ENCODE data around the gene CD4. TPM values are rescaled to one million over a fixed set of nuclear protein-coding genes. Genes with fewer than 3 reads are reported as not detected.

CD4 gene
- total RNA-seq, 1 experiment from 2014 or later, result not detected

GRCh38 chr12:6852651-6853354, 63.5 kb downstream of the CD4 start:
- no peaks in the 10 kb centered on the region for H3K9me3 Mint-ChIP-seq (ENCODE audit: unreplicated experiment)
- H3K36me3 Mint-ChIP-seq (ENCODE audit: insufficient read depth, unreplicated experiment), result peaks cover 52% of the 10 kb centered on the region
- BruUV-seq (replicated peaks), result no TSS peak
- H3K27me3 Mint-ChIP-seq (ENCODE audit: insufficient read depth, unreplicated experiment), result no peaks in the 10 kb centered on the region
- peak overlapping the region; percentile 88 for H3K4me3 Mint-ChIP-seq (ENCODE audit: unreplicated experiment)
- ChIA-PET CTCF (interaction anchor here (0.6 to 7.3 kb wide), 10 partner anchors 13 to 282 kb away, joined by 3 to 40 read pairs (median 4); partner anchors contain the start of gene SPSB2), POLR2A (interaction anchor here (0.6 to 7.9 kb wide), 27 partner anchors 9 to 654 kb away, joined by 3 to 130 read pairs (median 6); partner anchors contain the start of genes C12orf57, COPS7A, GNB3 and MLF2)
- peak; percentile 38 for DNase-seq (ENCODE audit: unreplicated experiment)
- peak overlapping the region; percentile 90 for H3K27ac Mint-ChIP-seq (ENCODE audit: low read depth, unreplicated experiment)
- H3K4me1 Mint-ChIP-seq (ENCODE audit: insufficient read depth, unreplicated experiment), result peaks cover 31% of the 10 kb centered on the region
- TF ChIP-seq, protein P1, sequence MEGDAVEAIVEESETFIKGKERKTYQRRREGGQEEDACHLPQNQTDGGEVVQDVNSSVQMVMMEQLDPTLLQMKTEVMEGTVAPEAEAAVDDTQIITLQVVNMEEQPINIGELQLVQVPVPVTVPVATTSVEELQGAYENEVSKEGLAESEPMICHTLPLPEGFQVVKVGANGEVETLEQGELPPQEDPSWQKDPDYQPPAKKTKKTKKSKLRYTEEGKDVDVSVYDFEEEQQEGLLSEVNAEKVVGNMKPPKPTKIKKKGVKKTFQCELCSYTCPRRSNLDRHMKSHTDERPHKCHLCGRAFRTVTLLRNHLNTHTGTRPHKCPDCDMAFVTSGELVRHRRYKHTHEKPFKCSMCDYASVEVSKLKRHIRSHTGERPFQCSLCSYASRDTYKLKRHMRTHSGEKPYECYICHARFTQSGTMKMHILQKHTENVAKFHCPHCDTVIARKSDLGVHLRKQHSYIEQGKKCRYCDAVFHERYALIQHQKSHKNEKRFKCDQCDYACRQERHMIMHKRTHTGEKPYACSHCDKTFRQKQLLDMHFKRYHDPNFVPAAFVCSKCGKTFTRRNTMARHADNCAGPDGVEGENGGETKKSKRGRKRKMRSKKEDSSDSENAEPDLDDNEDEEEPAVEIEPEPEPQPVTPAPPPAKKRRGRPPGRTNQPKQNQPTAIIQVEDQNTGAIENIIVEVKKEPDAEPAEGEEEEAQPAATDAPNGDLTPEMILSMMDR (IDR thresholded peaks at IDR 0.05; ENCODE audit: unreplicated experiment), result no peak
- intact Hi-C loops (cut with micrococcal nuclease), result loop anchor here (1.0 kb wide), 1 partner anchor 38 kb away; no protein-coding TSS in a partner anchor

DNA sequence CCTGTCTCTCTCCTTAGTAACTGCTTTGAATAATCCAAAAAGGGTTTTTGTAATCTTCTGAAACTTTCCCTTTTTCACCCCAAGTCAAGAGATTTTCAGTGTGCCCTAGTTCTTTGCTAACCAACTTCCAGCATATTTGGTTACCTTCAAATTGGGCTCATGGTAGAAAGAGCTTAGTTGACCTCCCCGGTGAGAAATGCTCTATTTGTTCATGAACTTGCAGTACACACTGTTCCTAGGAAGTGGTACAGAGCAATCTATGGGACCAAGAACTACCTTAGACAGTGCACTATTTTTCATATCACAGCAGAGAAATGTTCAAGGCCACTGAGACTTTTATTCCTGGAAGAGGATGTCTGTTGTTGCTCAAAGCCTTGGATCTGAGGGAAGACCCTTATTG, 64.3 kb downstream of the CD4 start:
- ChIA-PET POLR2A (interaction anchor here (0.5 to 7.9 kb wide), 17 partner anchors 8 to 248 kb away, joined by 3 to 130 read pairs (median 10); partner anchors contain the start of genes COPS7A, MLF2, PTMS and SPSB2), CTCF (interaction anchor here (0.7 to 7.3 kb wide), 8 partner anchors 12 to 283 kb away, joined by 3 to 40 read pairs (median 8); partner anchors contain the start of gene SPSB2)
- no peaks in the 10 kb centered on the region for H3K27me3 Mint-ChIP-seq (ENCODE audit: insufficient read depth, unreplicated experiment)
- TF ChIP-seq, protein P1 (IDR thresholded peaks at IDR 0.05; ENCODE audit: unreplicated experiment), result no peak
- intact Hi-C loops (cut with micrococcal nuclease), result no loop called here
- peak overlapping the region; percentile 90 for H3K27ac Mint-ChIP-seq (ENCODE audit: low read depth, unreplicated experiment)
- DNase-seq (ENCODE audit: unreplicated experiment), result no peak
- H3K4me3 Mint-ChIP-seq (ENCODE audit: unreplicated experiment), result peak overlapping the region; percentile 88
- peaks cover 31% of the 10 kb centered on the region for H3K4me1 Mint-ChIP-seq (ENCODE audit: insufficient read depth, unreplicated experiment)
- no TSS peak for BruUV-seq (replicated peaks)
- no peaks in the 10 kb centered on the region for H3K9me3 Mint-ChIP-seq (ENCODE audit: unreplicated experiment)
- H3K36me3 Mint-ChIP-seq (ENCODE audit: insufficient read depth, unreplicated experiment), result peaks cover 52% of the 10 kb centered on the region

- intact Hi-C loops (cut with micrococcal nuclease), result no loop called here
- peak overlapping the region; percentile 88 for H3K4me3 Mint-ChIP-seq (ENCODE audit: unreplicated experiment)
- POLR2A ChIA-PET, result interaction anchor here (0.5 to 7.9 kb wide), 5 partner anchors 13 to 246 kb away, joined by 3 to 130 read pairs (median 11); partner anchors contain the start of genes MLF2 and TPI1
- H3K27ac Mint-ChIP-seq (ENCODE audit: low read depth, unreplicated experiment), result peak overlapping the region; percentile 90
- H3K27me3 Mint-ChIP-seq (ENCODE audit: insufficient read depth, unreplicated experiment), result no peaks in the 10 kb centered on the region
- peaks cover 52% of the 10 kb centered on the region for H3K36me3 Mint-ChIP-seq (ENCODE audit: insufficient read depth, unreplicated experiment)
- peaks cover 31% of the 10 kb centered on the region for H3K4me1 Mint-ChIP-seq (ENCODE audit: insufficient read depth, unreplicated experiment)
- DNase-seq (ENCODE audit: unreplicated experiment), result no peak
- no TSS peak for BruUV-seq (replicated peaks)
- CTCF ChIA-PET, result interaction anchor here (0.6 to 7.3 kb wide), 6 partner anchors 12 to 119 kb away, joined by 3 to 40 read pairs (median 10); partner anchors contain the start of gene SPSB2
- H3K9me3 Mint-ChIP-seq (ENCODE audit: unreplicated experiment), result no peaks in the 10 kb centered on the region
- TF ChIP-seq, protein P1 (IDR thresholded peaks at IDR 0.05; ENCODE audit: unreplicated experiment), result no peak
These were observed 64.7 kb downstream of the CD4 start for GRCh38 chr12:6854036-6854435.

GRCh38 chr12:6855322-6855721, 66.0 kb downstream of the CD4 start:
- TF ChIP-seq, protein P1 (IDR thresholded peaks at IDR 0.05; ENCODE audit: unreplicated experiment), result no peak
- Mint-ChIP-seq H3K36me3 (ENCODE audit: insufficient read depth, unreplicated experiment) (peaks cover 52% of the 10 kb centered on the region), H3K4me1 (ENCODE audit: insufficient read depth, unreplicated experiment) (peaks cover 19% of the 10 kb centered on the region), H3K27ac (ENCODE audit: low read depth, unreplicated experiment) (no peak overlapping the region), H3K27me3 (ENCODE audit: insufficient read depth, unreplicated experiment) (no peaks in the 10 kb centered on the region), H3K9me3 (ENCODE audit: unreplicated experiment) (no peaks in the 10 kb centered on the region), H3K4me3 (ENCODE audit: unreplicated experiment) (no peak overlapping the region)
- intact Hi-C loops (cut with micrococcal nuclease), result no loop called here
- DNase-seq (ENCODE audit: unreplicated experiment), result no peak
- ChIA-PET POLR2A (interaction anchor here (0.9 to 7.9 kb wide), 2 partner anchors 12 to 17 kb away, joined by 3 to 130 read pairs; partner anchors contain the start of gene TPI1), CTCF (interaction anchor here (0.6 to 7.3 kb wide), 5 partner anchors 14 to 77 kb away, joined by 3 to 40 read pairs (median 3); partner anchors contain the start of gene SPSB2)
- no TSS peak for BruUV-seq (replicated peaks)
